MG63 (cell line): ENCODE data around the gene SPNS2. TPM values are rescaled to one million over a fixed set of nuclear protein-coding genes. Genes with fewer than 3 reads are reported as not detected.

ENCODE experiments used
- DNase-seq: peaks from one replicate; pipeline ENCODE4 v3.0.0-alpha.2; 2020
- H3K27me3 ChIP-seq: fragments of 250-450 bp; sonication (Bioruptor Pico); 2 replicates; pipeline ENCODE4 v1.5.1; 2020; ENCODE audit warnings: mild to moderate bottlenecking, moderate library complexity
- H3K36me3 ChIP-seq: fragments of 250-450 bp; sonication (Bioruptor Pico); 2 replicates; pipeline ENCODE4 v1.5.1; 2020; ENCODE audit warnings: mild to moderate bottlenecking, moderate library complexity
- H3K4me3 ChIP-seq: fragments of 250-450 bp; sonication (Bioruptor Pico); 2 replicates; pipeline ENCODE4 v1.5.1; 2020; ENCODE audit warnings: mild to moderate bottlenecking, moderate library complexity
- H3K9me3 ChIP-seq: fragments of 250-450 bp; sonication (Bioruptor Pico); 2 replicates; pipeline ENCODE4 v1.5.1; 2020; ENCODE audit warnings: mild to moderate bottlenecking, moderate library complexity
- total RNA-seq: library from RNA; depleted of rRNA; stranded (reverse); fragments of >200 nt; shearing (Covaris generic); gene quantifications from 2 replicates; pipeline ENCODE4 v1.2.3, GENCODE V29; 2014; ENCODE audit warnings: low replicate concordance

Gene SPNS2
- total RNA-seq, 1 experiment from 2014 or later: 4.2 TPM

- no peaks in the 10 kb centered on the region for H3K9me3 ChIP-seq
- no peaks in the 10 kb centered on the region; the same call in 1 of the 2 replicates for H3K36me3 ChIP-seq
- H3K4me3 ChIP-seq: no peak overlapping the region
- H3K27me3 ChIP-seq: no peaks in the 10 kb centered on the region
- no peak for DNase-seq
Measured at GRCh38 chr17:4537451-4538235, 39.0 kb downstream of the SPNS2 start.

DNA sequence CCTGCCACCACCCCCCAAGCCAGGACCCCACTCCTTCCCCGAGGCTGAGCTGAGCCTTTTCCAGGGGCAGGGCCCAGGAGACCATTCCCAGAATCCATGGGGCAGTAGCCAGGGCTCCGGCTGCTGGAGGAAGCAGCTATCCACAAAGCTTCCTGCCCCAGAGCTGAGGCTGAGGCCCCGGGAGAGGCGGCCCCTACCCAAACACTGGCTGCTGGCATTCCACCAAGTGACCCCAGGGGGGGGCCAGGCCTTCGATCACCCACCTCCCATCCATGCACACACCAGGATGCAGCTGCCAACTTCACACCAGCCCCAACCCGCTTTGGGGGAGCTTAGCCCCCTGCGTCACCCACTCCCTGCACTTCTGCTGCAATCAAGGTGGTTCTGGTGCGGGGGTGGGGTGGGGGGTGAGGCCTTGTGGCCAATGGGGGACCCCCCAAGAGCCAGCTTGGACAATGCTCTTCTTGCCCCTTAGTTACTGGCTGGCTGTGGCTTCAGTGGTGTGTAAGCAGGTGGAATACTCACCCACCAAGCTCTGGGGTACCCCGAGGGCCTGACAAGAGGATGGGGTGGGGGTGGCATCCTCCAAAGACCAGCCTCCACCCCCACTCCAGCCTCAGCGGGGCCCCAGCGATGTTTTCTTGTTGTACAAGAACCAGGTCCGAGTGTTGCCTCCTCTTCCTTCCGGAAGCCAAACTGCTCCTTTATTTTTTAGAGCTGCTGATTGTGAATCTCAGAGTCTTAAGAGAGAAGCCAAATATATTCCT lies 39.7 kb downstream of the SPNS2 start:
- H3K4me3 ChIP-seq: no peak overlapping the region
- no peak for DNase-seq
- no peaks in the 10 kb centered on the region for H3K9me3 ChIP-seq
- H3K27me3 ChIP-seq: no peaks in the 10 kb centered on the region
- peaks cover 4% of the 10 kb centered on the region; the same call in 1 of the 2 replicates for H3K36me3 ChIP-seq

DNA sequence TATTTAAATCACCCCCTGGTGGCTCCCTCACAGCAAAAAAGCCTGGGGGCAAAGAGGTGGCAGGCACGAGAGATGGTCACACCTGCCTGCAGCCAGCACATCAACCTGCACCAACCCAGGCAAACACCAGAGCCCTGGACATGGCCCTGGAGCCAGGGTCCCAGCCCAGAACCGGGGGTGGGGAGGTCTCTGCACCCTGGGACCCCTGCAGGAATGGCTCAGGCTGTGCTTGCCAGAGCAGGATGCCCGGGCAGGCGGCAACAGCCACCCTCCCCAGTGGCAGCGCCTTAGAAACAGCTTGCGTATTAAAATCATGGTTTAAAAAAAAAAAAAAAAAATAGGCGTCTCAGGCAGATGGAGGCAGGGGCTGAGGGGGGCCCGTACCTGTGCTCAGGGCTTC lies 40.3 kb downstream of the SPNS2 start:
- Histone ChIP-seq H3K36me3 (peaks cover 4% of the 10 kb centered on the region; the same call in 1 of the 2 replicates), H3K27me3 (no peaks in the 10 kb centered on the region), H3K9me3 (no peaks in the 10 kb centered on the region), H3K4me3 (no peak overlapping the region)
- DNase-seq: no peak

DNA sequence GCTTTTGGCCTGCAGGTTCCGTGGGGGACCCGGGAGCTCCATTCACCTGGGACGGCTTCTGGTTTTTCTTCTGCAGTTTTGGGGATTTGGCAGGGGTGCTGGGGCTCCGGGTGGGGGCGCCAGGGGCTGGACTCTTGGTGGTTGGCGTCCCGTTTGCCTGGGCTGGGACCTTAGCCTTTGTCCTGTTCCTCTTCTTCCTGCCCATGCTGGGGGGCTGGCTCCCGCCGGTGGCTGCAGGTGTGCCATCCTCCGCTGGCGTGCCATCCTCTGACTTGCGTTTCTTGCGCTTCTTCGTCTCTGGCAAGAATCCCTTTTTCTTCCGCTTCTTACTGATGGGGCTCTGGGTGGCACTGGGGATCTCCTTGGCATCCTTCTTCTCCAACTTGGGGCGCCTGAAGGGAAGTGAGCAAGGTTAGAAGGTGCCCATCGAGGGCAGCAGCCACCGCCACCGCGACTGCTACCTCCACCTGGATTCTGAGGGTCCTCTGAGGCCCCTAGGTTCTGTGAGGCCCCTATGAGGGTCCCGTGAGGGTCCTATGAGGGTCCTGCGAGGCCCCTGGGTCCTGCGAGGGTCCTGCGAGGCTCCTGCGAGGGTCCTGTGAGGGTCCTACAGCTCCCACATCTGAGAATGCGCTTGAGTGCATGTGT lies 41.0 kb downstream of the SPNS2 start:
- Histone ChIP-seq H3K27me3 (no peaks in the 10 kb centered on the region), H3K36me3 (peaks cover 4% of the 10 kb centered on the region; the same call in 1 of the 2 replicates), H3K4me3 (no peak overlapping the region), H3K9me3 (no peaks in the 10 kb centered on the region)
- no peak for DNase-seq

DNA sequence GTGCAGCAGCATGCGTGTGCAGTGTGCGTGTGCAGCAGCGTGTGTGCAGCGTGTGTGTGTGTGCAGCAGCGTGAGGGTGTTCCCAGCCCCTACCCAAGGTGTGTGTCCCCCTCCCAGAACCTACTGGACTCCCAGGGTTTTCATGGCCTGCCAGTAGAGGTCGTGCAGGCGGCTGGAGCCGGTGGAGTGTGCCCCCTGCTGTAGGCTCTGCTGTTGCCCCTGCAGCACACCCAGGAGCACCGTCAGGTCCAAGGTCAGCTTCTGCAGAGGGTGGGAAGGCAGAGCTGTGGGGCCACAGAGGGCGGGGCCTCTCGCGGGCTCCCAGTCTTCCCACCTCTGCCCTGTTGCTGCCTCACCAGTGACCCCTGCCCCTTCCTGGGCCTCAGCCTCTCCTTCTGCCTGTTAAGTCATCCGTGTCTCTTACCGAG lies 41.6 kb downstream of the SPNS2 start:
- no peaks in the 10 kb centered on the region for H3K27me3 ChIP-seq
- DNase-seq: no peak
- no peaks in the 10 kb centered on the region for H3K9me3 ChIP-seq

GRCh38 chr17:4540687-4541327 lies 42.1 kb downstream of the SPNS2 start:
- Histone ChIP-seq H3K4me3 (no peak overlapping the region), H3K36me3 (peaks cover 4% of the 10 kb centered on the region; the same call in 1 of the 2 replicates), H3K27me3 (no peaks in the 10 kb centered on the region), H3K9me3 (no peaks in the 10 kb centered on the region)
- no peak for DNase-seq

More for the DNA sequence above, 41.6 kb downstream of the SPNS2 start:
- Histone ChIP-seq H3K4me3 (no peak overlapping the region), H3K36me3 (peaks cover 4% of the 10 kb centered on the region; the same call in 1 of the 2 replicates)

- H3K9me3 ChIP-seq: no peaks in the 10 kb centered on the region
- peaks cover 4% of the 10 kb centered on the region; the same call in 1 of the 2 replicates for H3K36me3 ChIP-seq
- no peaks in the 10 kb centered on the region for H3K27me3 ChIP-seq
- H3K4me3 ChIP-seq: no peak overlapping the region
- no peak for DNase-seq
Measured at GRCh38 chr17:4541328-4542002, 42.8 kb downstream of the SPNS2 start.

DNA sequence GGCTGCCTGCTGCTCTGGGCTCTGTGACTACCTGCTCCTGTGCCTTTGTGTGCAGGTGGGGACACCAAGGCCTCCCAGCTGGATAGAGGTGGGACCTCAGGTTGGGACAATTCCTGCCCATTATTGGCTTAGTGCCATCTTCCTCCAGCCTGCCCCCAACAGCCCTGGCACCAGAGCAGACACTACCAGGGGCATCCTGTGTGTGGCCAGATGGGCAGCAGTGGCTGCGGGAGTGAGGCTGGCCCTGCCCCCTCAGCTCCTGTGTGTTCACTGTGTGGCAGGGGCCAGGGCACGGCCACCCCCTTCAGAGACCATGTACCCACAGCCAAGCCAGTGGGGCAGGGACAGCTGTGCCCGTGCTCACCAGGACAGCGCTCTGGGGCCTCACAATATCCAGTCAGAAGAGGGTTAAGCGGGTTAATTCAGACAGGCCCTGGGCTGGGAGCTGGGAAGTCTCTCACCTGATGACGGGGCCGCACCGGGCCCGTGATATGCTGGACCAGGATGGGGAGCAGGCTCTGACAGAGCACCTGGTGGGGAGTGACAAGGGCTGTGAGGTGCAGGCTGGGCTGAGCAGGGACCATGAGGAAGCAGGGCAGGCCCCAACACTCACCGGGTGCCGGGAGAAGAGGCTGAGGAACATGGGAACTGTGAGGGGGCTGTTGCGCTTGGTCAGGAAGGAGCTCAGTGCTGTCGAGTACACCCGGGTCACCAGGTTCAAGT lies 43.5 kb downstream of the SPNS2 start:
- Histone ChIP-seq H3K36me3 (peaks cover 4% of the 10 kb centered on the region; the same call in 1 of the 2 replicates), H3K4me3 (no peak overlapping the region), H3K9me3 (no peaks in the 10 kb centered on the region), H3K27me3 (no peaks in the 10 kb centered on the region)
- DNase-seq: no peak

GRCh38 chr17:4542726-4543191 lies 44.1 kb downstream of the SPNS2 start:
- H3K36me3 ChIP-seq: peaks cover 4% of the 10 kb centered on the region; the same call in 1 of the 2 replicates
- H3K9me3 ChIP-seq: no peaks in the 10 kb centered on the region
- no peak for DNase-seq
- no peaks in the 10 kb centered on the region for H3K27me3 ChIP-seq
- no peak overlapping the region for H3K4me3 ChIP-seq

- Histone ChIP-seq H3K36me3 (peaks cover 6% of the 10 kb centered on the region; the same call in 1 of the 2 replicates), H3K9me3 (no peaks in the 10 kb centered on the region), H3K27me3 (no peaks in the 10 kb centered on the region), H3K4me3 (no peak overlapping the region)
- no peak for DNase-seq
Measured at GRCh38 chr17:4543557-4544026, 44.9 kb downstream of the SPNS2 start.

DNA sequence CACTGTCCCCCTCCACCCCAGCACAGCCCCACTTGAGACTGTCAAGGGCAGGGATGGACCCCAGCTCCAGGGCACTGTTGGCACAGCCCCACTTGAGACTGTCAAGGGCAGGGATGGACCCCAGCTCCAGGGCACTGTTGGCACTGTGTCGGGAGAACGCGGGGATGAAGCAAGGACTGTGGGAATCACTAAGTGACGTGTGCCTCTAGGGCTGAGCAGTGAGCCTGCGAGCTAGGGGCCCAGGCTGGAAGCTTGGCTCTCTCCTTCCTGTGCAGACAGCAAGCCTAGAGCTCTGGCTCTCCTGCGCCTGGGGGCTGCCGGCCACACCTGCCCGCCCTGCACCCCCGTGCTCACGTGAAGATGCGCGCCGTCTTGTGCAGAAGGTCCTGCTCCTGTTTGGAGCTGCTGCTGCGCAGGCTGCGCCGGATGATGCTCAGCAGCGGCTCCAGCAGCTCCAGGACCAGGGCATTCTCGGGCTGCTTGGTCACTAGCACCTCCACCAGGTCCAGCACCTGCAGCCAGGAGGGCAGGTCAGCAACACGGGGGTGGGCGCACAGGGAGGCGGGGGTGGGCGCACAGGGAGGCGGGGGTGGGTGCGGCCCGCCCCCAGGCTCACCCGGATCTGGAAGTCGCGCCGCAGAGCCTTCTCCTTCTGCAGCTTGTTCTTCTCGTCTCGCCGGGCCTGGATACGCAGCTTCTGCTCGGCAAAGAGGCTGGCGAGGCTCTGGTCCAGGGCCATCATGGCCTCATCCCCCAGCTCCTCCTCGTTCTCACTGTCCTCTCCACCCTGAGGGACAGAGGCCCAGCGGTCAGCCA lies 45.7 kb downstream of the SPNS2 start:
- Histone ChIP-seq H3K9me3 (no peaks in the 10 kb centered on the region), H3K4me3 (no peak overlapping the region), H3K36me3 (peaks cover 11% of the 10 kb centered on the region; the same call in 1 of the 2 replicates), H3K27me3 (no peaks in the 10 kb centered on the region)
- DNase-seq: no peak

GRCh38 chr17:4544951-4545216 lies 46.2 kb downstream of the SPNS2 start:
- Histone ChIP-seq H3K9me3 (no peaks in the 10 kb centered on the region), H3K36me3 (peaks cover 14% of the 10 kb centered on the region), H3K4me3 (no peak overlapping the region), H3K27me3 (no peaks in the 10 kb centered on the region)
- DNase-seq: no peak

GRCh38 chr17:4545217-4545951 lies 46.7 kb downstream of the SPNS2 start:
- Histone ChIP-seq H3K4me3 (no peak overlapping the region), H3K27me3 (no peaks in the 10 kb centered on the region), H3K36me3 (peaks cover 19% of the 10 kb centered on the region), H3K9me3 (no peaks in the 10 kb centered on the region)
- no peak for DNase-seq
